Parathyroid adenoma (tissue), 2 donors: ENCODE measurements around the gene PLCXD3.

ENCODE experiments used
- H2AFZ ChIP-seq: fragments of 300-600 bp; sonication (generic); one replicate; pipeline ENCODE4 v1.7.0; 2017; ENCODE audit warnings: antibody characterized with exemption, mild to moderate bottlenecking
- H3K27ac ChIP-seq: fragments of 300-600 bp; sonication (generic); one replicate; pipeline ENCODE4 v1.7.0; 2017
- H3K27me3 ChIP-seq: fragments of 300-600 bp; sonication (generic); one replicate; pipeline ENCODE4 v1.7.0; 2017; ENCODE audit warnings: low read length; ENCODE audit not compliant: control insufficient read depth, insufficient read depth
- H3K36me3 ChIP-seq: fragments of 300-600 bp; sonication (generic); one replicate; pipeline ENCODE4 v1.7.0; 2017; ENCODE audit warnings: low read length; ENCODE audit not compliant: control insufficient read depth, insufficient read depth
- H3K4me1 ChIP-seq: fragments of 300-600 bp; sonication (generic); one replicate; pipeline ENCODE4 v1.7.0; 2017; ENCODE audit warnings: control low read depth
- H3K4me2 ChIP-seq: fragments of 300-600 bp; sonication (generic); one replicate; pipeline ENCODE4 v1.7.0; 2017; ENCODE audit warnings: low read length
- H3K4me3 ChIP-seq: fragments of 300-600 bp; sonication (generic); one replicate; pipeline ENCODE4 v1.7.0; 2017; ENCODE audit warnings: low read depth, low read length
- H3K79me2 ChIP-seq: fragments of 300-600 bp; sonication (generic); one replicate; pipeline ENCODE4 v1.7.0; 2017; ENCODE audit warnings: control low read depth
- H3K9ac ChIP-seq: fragments of 300-600 bp; sonication (generic); one replicate; pipeline ENCODE4 v1.7.0; 2017; ENCODE audit warnings: mild to moderate bottlenecking
- H3K9me3 ChIP-seq: fragments of 300-600 bp; sonication (generic); one replicate; pipeline ENCODE4 v1.7.0; 2017; ENCODE audit warnings: low read length; ENCODE audit not compliant: control insufficient read depth
- CTCF ChIP-seq: fragments of 300-600 bp; sonication (generic); IDR thresholded peaks from one replicate; pipeline ENCODE4 v1.7.0; 2017; ENCODE audit warnings: antibody characterized with exemption, mild to moderate bottlenecking
- donor health status: primary hyperparathyroidism.

Gene PLCXD3

GRCh38 chr5:41457094-41457493 lies 53.3 kb downstream of the PLCXD3 start:
- Histone ChIP-seq H3K27ac (no peak overlapping the region), H3K79me2 (no peaks in the 10 kb centered on the region), H3K4me1 (no peaks in the 10 kb centered on the region), H3K27me3 (no peaks in the 10 kb centered on the region), H3K9ac (no peak overlapping the region), H3K9me3 (no peaks in the 10 kb centered on the region), H3K4me3 (no peak overlapping the region), H2AFZ (no peak overlapping the region), H3K4me2 (no peak overlapping the region), H3K36me3 (no peaks in the 10 kb centered on the region)
- TF ChIP-seq CTCF = no peak

GRCh38 chr5:41452506-41452905 lies 57.9 kb downstream of the PLCXD3 start:
- Histone ChIP-seq H2AFZ (no peak overlapping the region), H3K27ac (no peak overlapping the region), H3K27me3 (no peaks in the 10 kb centered on the region), H3K4me1 (no peaks in the 10 kb centered on the region), H3K9me3 (no peaks in the 10 kb centered on the region), H3K9ac (no peak overlapping the region), H3K36me3 (no peaks in the 10 kb centered on the region), H3K4me2 (no peak overlapping the region), H3K79me2 (no peaks in the 10 kb centered on the region), H3K4me3 (no peak overlapping the region)
- TF ChIP-seq CTCF = no peak

GRCh38 chr5:41447650-41448510 lies 62.5 kb downstream of the PLCXD3 start:
- Histone ChIP-seq H3K36me3 (no peaks in the 10 kb centered on the region), H3K4me2 (no peak overlapping the region), H3K4me1 (no peaks in the 10 kb centered on the region), H3K9me3 (no peaks in the 10 kb centered on the region), H3K79me2 (no peaks in the 10 kb centered on the region), H3K9ac (no peak overlapping the region), H3K4me3 (no peak overlapping the region), H3K27ac (no peak overlapping the region), H3K27me3 (no peaks in the 10 kb centered on the region), H2AFZ (no peak overlapping the region)
- no peak for TF ChIP-seq CTCF

GRCh38 chr5:41445937-41446563 lies 64.4 kb downstream of the PLCXD3 start:
- H3K27ac ChIP-seq = no peak overlapping the region
- no peak overlapping the region for H3K4me2 ChIP-seq
- H3K4me3 ChIP-seq = no peak overlapping the region
- H3K9me3 ChIP-seq = no peaks in the 10 kb centered on the region
- no peaks in the 10 kb centered on the region for H3K4me1 ChIP-seq
- H3K79me2 ChIP-seq = no peaks in the 10 kb centered on the region
- H3K9ac ChIP-seq = no peak overlapping the region
- no peaks in the 10 kb centered on the region for H3K27me3 ChIP-seq
- H3K36me3 ChIP-seq = no peaks in the 10 kb centered on the region
- TF ChIP-seq CTCF = no peak
- H2AFZ ChIP-seq = no peak overlapping the region
